ENCODE measurements around the gene ARHGAP11B.
A peak's percentile ranks its signal among the peaks of the same experiment; 100 is the strongest.
"Not testable (repeated sequence)": the region's sequence is repeated elsewhere in the genome, so short reads cannot be mapped to it uniquely, and the experiment has no call there.

DNA sequence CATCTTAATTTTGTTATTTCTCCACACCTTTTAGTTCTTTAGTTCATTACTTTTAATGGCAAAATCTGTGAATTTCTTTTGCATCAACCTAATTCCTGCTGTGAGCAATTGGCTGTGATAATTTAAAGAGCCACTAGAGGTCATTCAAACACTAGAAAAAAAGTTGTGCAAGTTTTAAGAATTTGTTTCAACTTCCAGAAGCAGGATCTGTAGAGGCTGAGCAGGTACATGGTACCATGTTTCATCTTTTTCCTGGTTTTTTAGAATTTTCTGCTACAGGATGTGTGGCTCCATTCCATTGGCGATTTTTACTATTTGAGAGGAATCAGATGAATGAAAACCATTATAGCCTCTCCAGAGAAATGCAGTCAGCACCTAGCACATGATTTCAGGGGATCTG lies 35.2 kb downstream of the ARHGAP11B start:
- TF ChIP-seq CTCF (conservative IDR thresholded peaks at IDR 0.05; ENCODE audit: low read length): peak; percentile 77
- TF ChIP-seq EZH2phosphoT487 (IDR thresholded peaks at IDR 0.05; ENCODE audit: borderline replicate concordance, low read depth, low read length): not testable (repeated sequence)

Measured in OCI-LY7 (cell line).